GM06990 (cell line): Measurements from ENCODE around the gene SCAPER.

Experiments
- DNase-seq: peaks from one replicate; pipeline ENCODE4 v3.0.0-alpha.2; 2011; ENCODE audit not compliant: insufficient read length; ENCODE audit errors: extremely low read depth
- H3K27me3 ChIP-seq: replicated peaks from 2 replicates; pipeline ENCODE4 v1.6.0; 2011; ENCODE audit warnings: low read length; ENCODE audit not compliant: control insufficient read depth, insufficient read depth
- H3K36me3 ChIP-seq: 2 replicates; pipeline ENCODE4 v1.5.1; 2011; ENCODE audit warnings: low read length; ENCODE audit not compliant: control insufficient read depth, insufficient read depth
- H3K4me3 ChIP-seq: replicated peaks from 2 replicates; pipeline ENCODE4 v1.5.1; 2011; ENCODE audit warnings: low read depth, mild to moderate bottlenecking, control low read depth, low read length
- TF ChIP-seq, protein P1 (sequence below): IDR thresholded peaks from 2 replicates; pipeline ENCODE4 v1.5.1; 2011; ENCODE audit warnings: low read length, control low read depth, mild to moderate bottlenecking, inconsistent platforms; ENCODE audit not compliant: insufficient read depth, poor library complexity, severe bottlenecking

The SCAPER gene

DNA sequence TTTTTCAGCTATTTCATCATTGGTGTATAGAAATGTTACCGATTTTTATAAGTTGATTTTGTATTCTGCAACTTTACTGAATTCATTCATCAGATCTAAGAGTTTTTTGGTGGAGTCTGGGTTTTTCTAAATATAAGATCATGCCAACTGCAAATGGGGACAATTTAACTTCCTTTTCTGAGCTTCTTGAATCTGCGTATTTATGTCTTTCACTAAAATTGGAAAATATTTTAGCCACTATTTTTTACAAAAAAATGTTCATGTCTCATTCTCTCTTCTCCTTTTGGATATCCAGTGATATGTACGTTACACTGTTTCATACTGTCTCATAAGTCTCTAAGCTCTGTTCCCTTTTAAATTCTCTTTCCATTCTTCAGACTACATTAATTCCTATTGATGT is 444.8 kb downstream of the SCAPER start:
- Histone ChIP-seq H3K36me3 (no peaks in the 10 kb centered on the region), H3K4me3 (no peak overlapping the region), H3K27me3 (no peaks in the 10 kb centered on the region)
- DNase-seq: no peak
- TF ChIP-seq, protein P1, sequence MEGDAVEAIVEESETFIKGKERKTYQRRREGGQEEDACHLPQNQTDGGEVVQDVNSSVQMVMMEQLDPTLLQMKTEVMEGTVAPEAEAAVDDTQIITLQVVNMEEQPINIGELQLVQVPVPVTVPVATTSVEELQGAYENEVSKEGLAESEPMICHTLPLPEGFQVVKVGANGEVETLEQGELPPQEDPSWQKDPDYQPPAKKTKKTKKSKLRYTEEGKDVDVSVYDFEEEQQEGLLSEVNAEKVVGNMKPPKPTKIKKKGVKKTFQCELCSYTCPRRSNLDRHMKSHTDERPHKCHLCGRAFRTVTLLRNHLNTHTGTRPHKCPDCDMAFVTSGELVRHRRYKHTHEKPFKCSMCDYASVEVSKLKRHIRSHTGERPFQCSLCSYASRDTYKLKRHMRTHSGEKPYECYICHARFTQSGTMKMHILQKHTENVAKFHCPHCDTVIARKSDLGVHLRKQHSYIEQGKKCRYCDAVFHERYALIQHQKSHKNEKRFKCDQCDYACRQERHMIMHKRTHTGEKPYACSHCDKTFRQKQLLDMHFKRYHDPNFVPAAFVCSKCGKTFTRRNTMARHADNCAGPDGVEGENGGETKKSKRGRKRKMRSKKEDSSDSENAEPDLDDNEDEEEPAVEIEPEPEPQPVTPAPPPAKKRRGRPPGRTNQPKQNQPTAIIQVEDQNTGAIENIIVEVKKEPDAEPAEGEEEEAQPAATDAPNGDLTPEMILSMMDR: no peak

DNA sequence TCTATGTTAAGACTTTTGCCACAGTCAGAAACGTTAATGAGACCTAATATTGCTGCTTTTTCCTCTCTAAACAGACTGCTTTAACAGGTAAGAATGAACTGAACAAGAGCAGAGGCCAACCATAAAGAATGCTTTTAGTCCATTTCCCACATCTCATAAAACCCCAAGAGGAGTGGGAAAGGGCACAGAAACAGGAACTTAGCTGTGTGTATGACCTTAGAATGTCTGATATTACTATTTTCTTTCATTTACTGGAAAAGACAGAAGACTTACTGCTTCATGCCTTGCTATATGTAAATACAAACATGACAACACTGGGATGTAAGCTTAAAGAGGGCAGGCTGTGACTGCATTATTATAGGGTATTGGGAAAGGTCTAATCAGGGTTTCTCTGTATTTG is 453.6 kb downstream of the SCAPER start:
- Histone ChIP-seq H3K4me3 (no peak overlapping the region), H3K27me3 (no peaks in the 10 kb centered on the region), H3K36me3 (no peaks in the 10 kb centered on the region)
- TF ChIP-seq, protein P1: no peak
- no peak for DNase-seq

DNA sequence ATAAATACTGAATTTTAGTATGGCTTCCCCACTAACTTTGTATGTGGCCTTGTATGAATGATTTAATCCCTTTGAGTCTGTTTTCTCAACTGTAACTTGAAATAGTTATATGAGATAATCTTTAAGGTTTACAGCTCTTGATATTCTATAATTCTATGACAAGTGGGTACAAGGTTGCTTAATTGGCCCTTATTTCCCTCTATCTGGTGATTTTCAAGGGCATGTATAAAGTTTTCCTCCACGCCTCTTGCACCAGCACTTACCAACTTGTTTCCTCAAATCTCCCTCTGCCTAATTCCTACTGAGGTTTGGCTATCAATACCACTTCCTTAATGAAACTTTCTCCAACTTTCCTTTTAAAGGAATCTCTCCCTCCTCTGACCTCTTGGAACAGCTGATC is 455.7 kb downstream of the SCAPER start:
- H3K4me3 ChIP-seq: no peak overlapping the region
- TF ChIP-seq, protein P1: no peak
- no peaks in the 10 kb centered on the region for H3K36me3 ChIP-seq

DNA sequence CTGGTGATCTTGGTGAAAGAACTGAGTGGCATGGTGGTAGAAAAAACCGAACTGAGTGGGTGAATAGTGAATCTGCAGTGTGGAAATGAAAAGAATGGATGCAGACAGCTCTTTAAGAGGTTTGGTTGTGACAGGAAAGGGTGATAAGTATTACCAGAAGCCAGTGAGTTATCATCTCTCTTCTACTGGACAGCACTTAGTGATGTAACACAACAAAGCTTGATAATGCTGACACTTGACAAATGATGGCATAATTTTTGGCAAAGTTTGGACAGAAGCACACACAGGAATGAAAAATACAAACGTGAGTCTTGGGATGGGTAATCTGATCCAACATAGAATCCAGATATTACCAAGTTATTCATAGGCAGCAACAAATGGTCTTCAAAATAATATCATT is 456.4 kb downstream of the SCAPER start:
- Histone ChIP-seq H3K4me3 (no peak overlapping the region), H3K27me3 (no peaks in the 10 kb centered on the region), H3K36me3 (no peaks in the 10 kb centered on the region)
- DNase-seq: no peak
- TF ChIP-seq, protein P1: no peak

More for the DNA sequence above, 455.7 kb downstream of the SCAPER start:
- H3K27me3 ChIP-seq: no peaks in the 10 kb centered on the region
- DNase-seq: no peak

DNA sequence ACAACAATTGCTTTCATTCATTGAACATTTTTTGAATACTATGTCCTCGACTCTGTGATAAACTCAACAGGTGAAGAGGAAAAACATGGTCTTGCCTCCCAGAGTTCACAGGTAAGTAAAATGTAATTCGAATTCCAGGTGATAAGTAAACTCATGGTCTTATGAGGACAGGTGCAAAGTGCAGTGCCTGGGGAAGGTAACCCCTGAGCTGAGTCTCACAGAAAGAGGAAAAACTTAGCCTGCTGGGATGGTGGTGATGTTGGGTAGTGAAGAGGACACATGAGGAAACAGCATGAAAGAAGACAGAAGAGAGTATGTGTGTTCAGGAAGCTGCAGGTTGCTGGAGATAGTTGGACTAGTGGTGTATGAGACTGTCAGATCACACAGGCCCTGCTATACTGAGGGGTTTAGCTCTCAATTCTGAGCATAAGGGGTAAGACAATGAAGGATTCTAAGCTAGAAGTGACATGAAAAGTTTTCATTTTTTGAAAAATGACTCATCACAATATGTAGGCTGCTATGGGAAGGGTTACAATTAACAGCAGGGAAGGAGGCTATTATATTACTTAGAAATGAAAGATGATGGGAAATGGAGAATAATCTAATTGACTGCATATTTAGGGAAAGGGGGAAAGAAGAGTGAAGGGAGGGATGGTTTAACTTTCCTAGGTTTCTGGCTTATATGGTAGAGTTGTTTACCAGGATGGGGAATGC is 457.3 kb downstream of the SCAPER start:
- Histone ChIP-seq H3K27me3 (no peaks in the 10 kb centered on the region), H3K36me3 (no peaks in the 10 kb centered on the region), H3K4me3 (no peak overlapping the region)
- TF ChIP-seq, protein P1: no peak
- no peak for DNase-seq

DNA sequence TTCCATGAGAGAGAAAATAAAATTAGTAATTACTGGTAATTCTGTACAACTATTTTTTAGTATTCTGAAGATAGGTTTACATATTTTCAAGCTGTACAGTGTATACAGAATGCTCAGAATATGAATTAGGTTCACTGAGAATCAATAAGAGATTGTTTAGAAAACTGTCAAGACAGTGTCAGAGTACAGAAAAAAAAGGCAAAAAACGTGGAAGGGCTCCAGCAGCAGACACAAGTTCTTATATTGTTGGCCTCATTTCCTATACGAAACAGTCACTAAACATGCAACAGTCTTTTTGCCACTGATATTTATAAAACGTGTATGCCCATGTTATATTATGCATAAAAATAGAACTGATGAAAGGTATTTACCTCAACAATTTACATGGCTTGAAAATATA is 464.7 kb downstream of the SCAPER start:
- Histone ChIP-seq H3K27me3 (no peaks in the 10 kb centered on the region), H3K36me3 (no peaks in the 10 kb centered on the region), H3K4me3 (no peak overlapping the region)
- TF ChIP-seq, protein P1: no peak
- no peak for DNase-seq
